Measurements from ENCODE around the gene BIRC6. TPM values are rescaled to one million over a fixed set of nuclear protein-coding genes. Genes with fewer than 3 reads are reported as not detected.
"Not testable (repeated sequence)": the region's sequence is repeated elsewhere in the genome, so short reads cannot be mapped to it uniquely, and the experiment has no call there.

BIRC6 gene
- total RNA-seq, 2 experiments from 2014 or later, result 104 to 118 TPM

DNA sequence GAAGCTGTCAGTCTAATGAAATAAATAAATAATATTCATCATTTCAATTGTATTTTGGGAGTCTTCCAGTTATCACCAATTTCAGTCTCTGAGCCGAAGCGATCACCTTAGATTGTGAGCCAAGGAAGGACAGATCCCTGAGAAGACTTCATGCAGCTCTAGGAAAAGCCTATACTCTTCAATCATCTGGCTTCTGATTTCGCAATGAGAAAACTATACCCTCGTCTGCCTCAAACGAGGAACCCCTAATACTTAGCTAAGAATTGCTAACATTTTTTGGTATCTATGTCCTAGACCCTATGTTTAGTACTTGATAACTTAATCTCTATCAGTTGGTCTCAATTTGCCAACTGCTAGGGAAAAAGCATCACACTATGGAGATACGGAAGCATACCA, 266.5 kb downstream of the BIRC6 start:
- CTCF ChIA-PET, result interaction anchor here (0.6 kb wide), 1 partner anchor 491 kb away, joined by 5 read pairs; no protein-coding TSS in a partner anchor
- POLR2A ChIA-PET, result no interaction called here
- no peak for DNase-seq
- no peak overlapping the region for H3K4me3 Mint-ChIP-seq
- peaks cover 11% of the 10 kb centered on the region for H3K4me1 Mint-ChIP-seq
- H3K27ac Mint-ChIP-seq, result no peak overlapping the region
- peaks cover 27% of the 10 kb centered on the region for H3K36me3 Mint-ChIP-seq (ENCODE audit: low read depth)
- H3K27me3 Mint-ChIP-seq, result no peaks in the 10 kb centered on the region
- H3K9me3 Mint-ChIP-seq, result no peaks in the 10 kb centered on the region

DNA sequence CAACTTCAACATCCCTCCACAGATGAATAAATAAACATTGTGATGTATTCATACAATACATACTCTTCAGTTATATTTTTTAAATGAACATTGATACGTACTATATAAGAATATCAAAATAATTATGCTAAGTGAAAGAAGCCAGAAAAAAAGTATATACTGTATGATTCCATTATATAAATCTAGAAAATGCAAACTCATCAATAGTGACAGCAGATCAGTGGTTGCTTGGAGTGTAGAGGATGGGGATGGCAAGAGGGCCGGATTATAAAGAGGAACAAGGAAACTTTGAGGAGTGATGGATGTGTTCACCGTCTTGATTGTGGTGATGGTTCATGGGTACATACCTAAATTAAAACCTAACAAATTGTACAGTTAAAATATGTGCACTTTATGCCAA, 268.0 kb downstream of the BIRC6 start:
- POLR2A ChIA-PET, result no interaction called here
- no peak overlapping the region for H3K27ac Mint-ChIP-seq
- H3K4me3 Mint-ChIP-seq, result no peak overlapping the region

DNA sequence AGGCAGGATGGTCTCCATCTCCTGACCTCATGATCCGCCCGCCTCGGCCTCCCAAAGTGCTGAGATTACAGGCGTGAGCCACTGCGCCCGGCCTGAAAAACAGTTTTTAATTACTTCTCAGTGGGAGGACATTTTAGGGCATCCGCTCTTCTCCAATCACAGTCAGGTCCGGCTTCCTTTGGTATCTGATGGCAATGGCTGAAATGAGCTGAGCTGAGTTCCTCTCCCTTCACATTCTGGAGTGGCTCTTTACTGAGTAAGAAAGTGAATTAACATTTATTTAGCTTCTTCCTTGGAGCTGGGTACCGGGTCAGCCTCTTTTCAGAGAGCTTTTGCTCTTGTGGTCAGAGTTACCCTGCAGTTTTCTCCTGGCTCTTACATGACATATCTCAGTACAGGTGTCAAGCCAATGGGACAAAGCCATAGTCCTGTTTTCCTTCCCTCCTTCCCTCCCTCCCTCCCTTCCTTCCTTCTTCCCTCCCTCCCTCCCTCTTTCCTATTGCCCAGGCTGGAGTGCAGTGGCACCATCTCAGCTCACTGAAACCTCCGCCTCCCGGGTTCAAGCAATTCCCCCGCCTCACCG, 269.9 kb downstream of the BIRC6 start:
- POLR2A ChIA-PET, result no interaction called here
- Mint-ChIP-seq H3K27ac (peak overlapping the region; percentile 95), H3K4me1 (peaks cover 24% of the 10 kb centered on the region), H3K27me3 (no peaks in the 10 kb centered on the region), H3K36me3 (ENCODE audit: low read depth) (peaks cover 21% of the 10 kb centered on the region), H3K4me3 (peak overlapping the region; percentile 94), H3K9me3 (no peaks in the 10 kb centered on the region)
- CTCF ChIA-PET, result interaction anchor here (1.3 kb wide), 1 partner anchor 359 kb away, joined by 3 read pairs; no protein-coding TSS in a partner anchor
- DNase-seq, result no peak

More for the DNA sequence above, 268.0 kb downstream of the BIRC6 start:
- Mint-ChIP-seq H3K4me1 (peaks cover 20% of the 10 kb centered on the region), H3K9me3 (no peaks in the 10 kb centered on the region), H3K27me3 (no peaks in the 10 kb centered on the region), H3K36me3 (ENCODE audit: low read depth) (peaks cover 18% of the 10 kb centered on the region)
- no peak for DNase-seq
- CTCF ChIA-PET, result interaction anchor here (1.0 kb wide), 2 partner anchors 12 to 14 kb away, joined by 3 read pairs; no protein-coding TSS in a partner anchor

DNA sequence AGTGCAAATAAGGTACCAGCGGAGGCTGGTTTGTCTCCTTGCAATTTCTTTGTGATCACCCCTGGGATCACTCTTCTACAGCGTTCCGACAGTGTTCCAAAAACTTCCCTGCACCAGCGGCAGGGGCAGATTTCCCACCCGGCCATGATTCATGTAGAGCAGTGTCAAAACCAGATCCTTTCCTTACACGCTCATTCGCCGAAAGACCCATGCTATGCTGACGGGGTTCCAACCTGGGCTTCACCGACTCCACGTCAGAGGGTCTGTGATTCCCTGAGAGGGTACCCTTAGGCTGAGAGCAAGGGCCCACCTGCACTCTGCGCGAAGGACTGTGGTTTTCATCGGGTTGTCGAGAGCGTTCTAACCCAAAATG, 270.6 kb downstream of the BIRC6 start:
- peaks cover 28% of the 10 kb centered on the region for H3K4me1 Mint-ChIP-seq
- H3K27ac Mint-ChIP-seq, result peak overlapping the region; percentile 95
- ChIA-PET POLR2A (no interaction called here), CTCF (interaction anchor here (1.0 to 1.3 kb wide), 4 partner anchors 10 to 360 kb away, joined by 3 read pairs; no protein-coding TSS in a partner anchor)
- no peaks in the 10 kb centered on the region for H3K9me3 Mint-ChIP-seq
- H3K27me3 Mint-ChIP-seq, result no peaks in the 10 kb centered on the region
- no peak for DNase-seq
- H3K36me3 Mint-ChIP-seq (ENCODE audit: low read depth), result peaks cover 20% of the 10 kb centered on the region
- peak overlapping the region; percentile 94 for H3K4me3 Mint-ChIP-seq

DNA sequence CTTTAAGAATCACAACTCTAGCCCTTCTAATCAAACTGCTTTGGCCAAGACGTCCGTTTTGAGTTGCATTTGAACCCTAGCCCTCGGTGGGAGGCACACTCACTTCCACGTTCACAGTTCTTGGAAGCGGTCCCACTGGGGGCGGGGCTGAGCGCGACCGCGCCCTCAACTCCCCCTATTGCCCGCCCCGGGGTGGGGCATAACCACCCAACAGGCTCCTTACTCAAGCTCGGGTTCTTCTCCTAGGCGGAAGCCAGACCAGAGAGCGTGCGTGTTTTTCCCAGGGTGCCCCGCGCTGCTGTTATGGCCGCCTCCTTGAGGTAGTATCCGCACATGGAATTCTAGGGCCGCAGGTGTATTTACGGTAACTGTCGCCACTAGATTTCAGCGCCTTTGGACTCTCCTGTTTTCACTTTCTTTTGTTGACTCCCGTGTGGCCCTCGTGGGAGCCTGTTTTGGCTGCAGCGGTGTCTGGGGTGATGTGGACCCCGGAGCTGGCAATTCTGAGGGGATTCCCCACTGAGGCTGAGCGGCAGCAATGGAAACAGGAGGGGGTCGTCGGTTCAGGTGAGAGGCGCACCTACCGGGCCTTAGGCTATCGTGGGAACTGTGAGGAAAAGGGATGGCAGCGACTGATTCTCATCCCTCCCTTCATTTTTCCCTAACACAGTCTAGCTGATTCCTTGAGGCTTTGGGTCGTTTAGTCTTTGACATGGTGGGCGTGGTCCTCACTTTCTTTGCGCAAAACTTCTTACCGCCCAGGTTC, 271.2 kb downstream of the BIRC6 start, which contains the start of gene TTC27:
TSS of gene TTC27 (plus strand) at position 237 of the 766 bp plus-strand sequence. CDS start at position 480, 243 bp downstream.
- Mint-ChIP-seq H3K9me3 (no peaks in the 10 kb centered on the region), H3K36me3 (ENCODE audit: low read depth) (peaks cover 17% of the 10 kb centered on the region), H3K4me1 (peaks cover 30% of the 10 kb centered on the region), H3K4me3 (peak within 1 kb of the TSS; percentile 94), H3K27ac (peak within 1 kb of the TSS; percentile 95), H3K27me3 (no peaks in the 10 kb centered on the region)
- ChIA-PET CTCF (interaction anchor here (1.0 to 1.4 kb wide), 6 partner anchors 10 to 361 kb away, joined by 3 read pairs; no protein-coding TSS in a partner anchor), POLR2A (no interaction called here)
- peak; percentile 96 for DNase-seq

DNA sequence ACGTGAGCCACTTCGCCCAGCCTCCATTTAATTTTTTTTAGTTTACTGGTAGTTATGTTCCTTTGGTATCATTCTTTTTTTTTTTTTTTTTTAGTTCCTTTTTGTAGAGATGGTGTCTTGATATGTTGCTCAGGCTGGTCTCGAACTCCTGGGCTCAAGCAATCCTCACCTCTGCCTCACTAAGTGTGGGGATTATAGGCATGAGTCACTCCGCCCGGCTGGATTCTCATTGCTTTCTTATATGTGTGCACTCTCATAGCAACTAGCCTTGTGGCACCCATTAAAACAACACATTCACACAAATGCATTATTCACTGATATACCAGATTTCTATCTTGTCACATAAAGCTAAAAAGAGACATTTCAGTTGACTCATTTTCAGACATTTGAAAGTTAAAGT, 275.3 kb downstream of the BIRC6 start:
- Mint-ChIP-seq H3K4me1 (peaks cover 28% of the 10 kb centered on the region), H3K27ac (no peak overlapping the region), H3K36me3 (ENCODE audit: low read depth) (peaks cover 22% of the 10 kb centered on the region), H3K9me3 (no peaks in the 10 kb centered on the region), H3K4me3 (no peak overlapping the region), H3K27me3 (no peaks in the 10 kb centered on the region)
- ChIA-PET CTCF (interaction anchor here (0.9 to 1.2 kb wide), 2 partner anchors 7 to 10 kb away, joined by 3 to 4 read pairs; no protein-coding TSS in a partner anchor), POLR2A (interaction anchor here (0.6 kb wide), 1 partner anchor 1717 kb away, joined by 11 read pairs; no protein-coding TSS in a partner anchor)
- no peak for DNase-seq

DNA sequence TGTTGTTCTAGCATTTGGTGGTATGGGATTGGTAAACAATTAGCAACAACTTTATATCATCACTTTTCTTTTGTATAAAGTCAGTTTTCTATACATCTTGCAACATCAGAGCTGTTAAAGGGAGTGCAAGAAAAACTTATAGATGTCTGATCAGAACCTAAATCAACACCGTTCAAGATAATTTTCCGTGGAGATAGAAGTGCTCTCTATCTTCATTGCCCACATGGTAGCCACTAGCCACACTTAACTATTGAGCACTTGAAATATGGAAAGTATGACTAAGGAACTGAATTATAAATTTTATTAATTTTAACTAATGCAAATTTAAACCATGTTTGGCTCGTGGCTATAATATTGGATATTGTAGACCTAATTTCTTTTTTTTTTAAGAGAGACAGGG, 276.2 kb downstream of the BIRC6 start:
- Mint-ChIP-seq H3K36me3 (ENCODE audit: low read depth) (peaks cover 21% of the 10 kb centered on the region), H3K27me3 (no peaks in the 10 kb centered on the region), H3K9me3 (no peaks in the 10 kb centered on the region), H3K4me3 (no peak overlapping the region), H3K4me1 (peaks cover 19% of the 10 kb centered on the region), H3K27ac (no peak overlapping the region)
- ChIA-PET POLR2A (no interaction called here), CTCF (no interaction called here)
- DNase-seq, result no peak

DNA sequence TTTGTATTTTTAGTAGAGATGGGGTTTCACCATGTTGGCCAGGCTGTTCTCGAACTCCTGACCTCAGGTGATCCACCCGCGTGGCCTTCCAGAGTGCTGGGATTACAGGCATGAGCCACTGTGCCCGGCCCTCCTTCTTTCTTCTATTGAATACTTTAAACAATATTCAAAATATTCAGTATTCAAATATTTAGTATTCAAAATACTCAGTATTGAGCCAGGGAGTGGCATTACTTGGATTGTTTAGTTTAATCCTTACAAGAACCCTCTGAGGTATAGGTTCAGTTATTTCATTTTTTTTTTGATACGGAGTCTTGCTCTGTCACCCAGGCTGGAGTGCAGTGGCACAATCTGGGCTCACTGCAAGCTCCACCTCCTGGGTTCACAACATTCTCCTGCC, 281.7 kb downstream of the BIRC6 start:
- H3K27me3 Mint-ChIP-seq, DNase-seq, H3K9me3 Mint-ChIP-seq, H3K4me1 Mint-ChIP-seq, H3K27ac Mint-ChIP-seq, H3K4me3 Mint-ChIP-seq: not testable (repeated sequence)
- CTCF ChIA-PET, result interaction anchor here (1.0 kb wide), 1 partner anchor 13 kb away, joined by 3 read pairs; no protein-coding TSS in a partner anchor
- H3K36me3 Mint-ChIP-seq (ENCODE audit: low read depth), result peaks cover 19% of the 10 kb centered on the region
- POLR2A ChIA-PET, result interaction anchor here (0.6 kb wide), 1 partner anchor 50 kb away, joined by 4 read pairs; no protein-coding TSS in a partner anchor

DNA sequence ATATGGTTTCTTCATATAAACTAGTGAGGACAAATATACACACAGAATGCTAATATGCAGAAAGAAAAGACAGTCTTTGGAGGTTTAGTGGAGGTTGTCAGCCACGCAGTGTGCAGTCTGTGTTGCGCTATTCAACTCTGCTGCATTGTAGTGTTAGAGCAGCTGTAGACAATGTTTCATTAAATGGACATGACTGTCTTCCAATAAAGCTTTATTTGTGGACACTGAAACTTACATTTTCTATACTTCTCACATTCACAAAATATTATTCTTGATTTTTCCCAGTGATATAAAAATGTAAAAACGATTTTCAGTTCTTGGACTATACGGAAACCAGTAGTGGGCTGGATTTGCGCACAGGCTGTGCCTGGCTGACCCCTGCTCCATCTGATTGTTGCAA, 284.4 kb downstream of the BIRC6 start:
- POLR2A ChIA-PET, result no interaction called here
- Mint-ChIP-seq H3K36me3 (ENCODE audit: low read depth) (peaks cover 21% of the 10 kb centered on the region), H3K27me3 (no peaks in the 10 kb centered on the region)

DNA sequence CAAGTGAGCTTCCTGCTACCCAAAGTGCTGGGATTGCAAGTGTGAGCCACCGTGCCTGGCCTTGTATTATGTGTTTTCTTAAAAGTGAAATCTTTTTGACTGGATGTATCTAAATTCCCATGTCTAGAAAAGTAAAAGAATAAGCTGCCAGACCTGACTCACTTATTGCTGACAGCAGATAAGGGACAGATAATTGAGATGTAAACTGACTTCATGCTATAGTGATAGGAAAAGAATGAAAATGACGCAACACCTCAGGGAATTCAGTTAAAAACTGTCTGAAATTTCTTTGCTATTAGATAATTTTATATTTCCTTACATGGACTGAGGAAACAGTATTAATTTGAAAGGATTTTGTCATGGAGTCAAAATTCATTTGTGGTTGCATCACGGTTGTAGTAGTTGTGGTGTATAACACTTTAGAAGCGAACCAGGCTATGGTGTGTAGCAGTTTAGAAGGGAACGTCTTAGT, 290.4 kb downstream of the BIRC6 start:
- POLR2A ChIA-PET, result no interaction called here
- CTCF ChIA-PET, result interaction anchor here (0.5 to 1.4 kb wide), 5 partner anchors 18 to 440 kb away, joined by 3 read pairs; partner anchors contain the start of gene TTC27
- H3K27me3 Mint-ChIP-seq, result no peaks in the 10 kb centered on the region

More for the DNA sequence above, 284.4 kb downstream of the BIRC6 start:
- no peak for DNase-seq
- Mint-ChIP-seq H3K27ac (no peak overlapping the region), H3K4me3 (no peak overlapping the region), H3K4me1 (no peaks in the 10 kb centered on the region), H3K9me3 (no peaks in the 10 kb centered on the region)
- CTCF ChIA-PET, result no interaction called here

DNA sequence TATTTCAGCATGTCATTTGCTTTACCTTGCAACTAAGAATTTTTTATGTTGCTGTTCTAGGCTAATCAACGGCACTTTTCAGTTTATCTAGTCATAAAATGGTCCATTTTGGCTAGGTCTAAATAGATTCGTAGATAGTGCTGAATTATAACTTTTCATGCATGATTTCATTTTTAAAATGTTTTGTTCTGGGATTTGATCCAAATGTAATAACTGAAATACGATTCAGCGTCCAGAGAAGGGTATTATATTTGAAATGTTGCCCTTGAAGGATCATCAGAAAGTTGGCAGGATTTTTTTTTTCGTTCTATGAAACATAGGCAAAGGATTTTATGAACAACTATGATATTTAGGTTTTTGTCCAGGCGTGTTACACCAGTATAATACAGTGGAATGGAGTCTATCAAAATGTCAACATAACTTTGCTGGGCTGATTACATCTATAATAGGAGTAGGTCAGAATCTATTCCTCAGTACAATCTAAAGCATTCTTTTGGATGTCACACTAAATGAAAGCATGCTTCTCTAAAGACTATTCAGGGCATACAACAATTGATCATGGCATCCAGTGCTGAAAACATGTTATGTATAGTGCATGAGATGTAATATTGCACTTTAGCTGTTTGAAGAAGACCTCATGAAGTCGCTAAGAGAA, 295.9 kb downstream of the BIRC6 start:
- ChIA-PET POLR2A (no interaction called here), CTCF (interaction anchor here (0.5 kb wide), 1 partner anchor 367 kb away, joined by 3 read pairs; no protein-coding TSS in a partner anchor)
- Mint-ChIP-seq H3K4me3 (no peak overlapping the region), H3K9me3 (no peaks in the 10 kb centered on the region), H3K36me3 (ENCODE audit: low read depth) (peaks cover 35% of the 10 kb centered on the region), H3K27ac (no peak overlapping the region), H3K4me1 (no peaks in the 10 kb centered on the region), H3K27me3 (no peaks in the 10 kb centered on the region)
- DNase-seq, result no peak

More for the DNA sequence above, 290.4 kb downstream of the BIRC6 start:
- no peaks in the 10 kb centered on the region for H3K9me3 Mint-ChIP-seq
- no peak overlapping the region for H3K27ac Mint-ChIP-seq
- no peaks in the 10 kb centered on the region for H3K4me1 Mint-ChIP-seq
- no peak for DNase-seq
- H3K36me3 Mint-ChIP-seq (ENCODE audit: low read depth), result peaks cover 22% of the 10 kb centered on the region
- no peak overlapping the region for H3K4me3 Mint-ChIP-seq

DNA sequence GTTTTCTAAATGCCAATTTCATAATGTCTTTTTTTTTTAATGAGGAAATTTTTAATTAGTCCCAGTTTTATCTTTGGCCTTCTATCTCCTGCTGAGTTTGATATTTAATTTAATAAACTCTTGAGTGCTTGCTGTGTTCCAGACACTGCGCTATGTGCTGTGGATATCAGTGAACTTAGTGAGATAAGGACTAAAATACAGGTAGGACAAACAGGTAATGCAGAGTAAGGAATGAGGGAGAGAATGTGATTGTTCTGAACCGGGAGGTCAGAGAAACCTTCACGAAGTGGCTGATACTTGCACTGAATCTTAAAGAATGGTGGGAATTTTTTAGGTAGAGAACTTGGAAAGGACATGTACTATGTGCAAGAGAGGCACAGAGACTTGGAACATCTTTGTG, 299.2 kb downstream of the BIRC6 start:
- Mint-ChIP-seq H3K27ac (no peak overlapping the region), H3K4me3 (no peak overlapping the region), H3K9me3 (no peaks in the 10 kb centered on the region), H3K4me1 (no peaks in the 10 kb centered on the region), H3K36me3 (ENCODE audit: low read depth) (peaks cover 46% of the 10 kb centered on the region), H3K27me3 (no peaks in the 10 kb centered on the region)
- ChIA-PET POLR2A (no interaction called here), CTCF (no interaction called here)
- DNase-seq, result no peak

Data from activated CD4-positive, alpha-beta T cell treated with anti-CD3 and anti-CD28 coated beads, Interleukin-2, amount 10 ng/mL, durations not matched to agents 7 days and 5 days (primary cell).